H1 (cell line): ENCODE results near the gene CLCN5. TPM values are rescaled to one million over a fixed set of nuclear protein-coding genes. Genes with fewer than 3 reads are reported as not detected.

ENCODE experiments used
- CTCF ChIA-PET: fragments of 300-600 bp; sonication (Branson Sonifier 250); formaldehyde crosslinking; loops from one replicate; lab custom pipeline; 2021; ENCODE audit not compliant: partially characterized antibody; lab: Charles Lee
- POLR2A ChIA-PET: fragments of 300-600 bp; sonication (Branson Sonifier 250); formaldehyde crosslinking; loops from one replicate; lab custom pipeline; 2021; ENCODE audit warnings: inconsistent platforms; ENCODE audit not compliant: partially characterized antibody; lab: Charles Lee
- DNase-seq, 2 experiments: peaks; one replicate each; pipeline versions ENCODE4 v3.0.0 to v3.0.0-alpha.2; 2010 to 2022; ENCODE audit warnings: low spot score in 2 of 2, low read depth in 1 of 2, mixed read lengths in 1 of 2
- FAIRE-seq: peaks from 2 replicates; lab custom pipeline; 2011; peaks lifted over from hg19 to GRCh38; lab: Jason Lieb, UNC
- H2AFZ ChIP-seq: 2 replicates; pipeline ENCODE4 v1.8.1; 2012; ENCODE audit warnings: low read length, inconsistent platforms
- H2AK5ac ChIP-seq: 2 replicates; pipeline ENCODE4 v1.6.1; 2013; ENCODE audit warnings: low read depth, low read length
- H2BK120ac ChIP-seq: replicated peaks from 2 replicates; pipeline ENCODE3; 2013; ENCODE audit warnings: low read depth, low read length, inconsistent platforms
- H2BK12ac ChIP-seq: 2 replicates; pipeline ENCODE4 v1.6.1; 2013; ENCODE audit warnings: low read depth, low read length
- H2BK15ac ChIP-seq: 2 replicates; pipeline ENCODE4 v1.6.1; 2013; ENCODE audit warnings: low read length
- H2BK20ac ChIP-seq: 2 replicates; pipeline ENCODE4 v1.6.1; 2013; ENCODE audit warnings: low read length
- H2BK5ac ChIP-seq: 2 replicates; pipeline ENCODE4 v1.6.1; 2013; ENCODE audit warnings: low read depth, low read length
- H3K14ac ChIP-seq: 2 replicates; pipeline ENCODE4 v1.6.1; 2013; ENCODE audit warnings: inconsistent platforms; ENCODE audit not compliant: insufficient read length
- H3K18ac ChIP-seq: 2 replicates; pipeline ENCODE4 v1.6.1; 2013; ENCODE audit warnings: low read length; ENCODE audit errors: extremely low read depth
- H3K23ac ChIP-seq: 2 replicates; pipeline ENCODE4 v1.6.1; 2013; ENCODE audit warnings: inconsistent platforms; ENCODE audit not compliant: insufficient read length
- H3K23me2 ChIP-seq: 2 replicates; pipeline ENCODE4 v1.6.1; 2013; ENCODE audit warnings: low read depth, low read length
- H3K27ac ChIP-seq: 2 replicates; pipeline ENCODE4 v1.6.1; 2011; ENCODE audit warnings: low read depth, low read length, inconsistent platforms
- H3K27me3 ChIP-seq, 4 experiments: replicated peaks in 1 of 4; 1 replicate in 1 of 4; 2 replicates in 3 of 4; pipeline versions ENCODE4 v1.6.1 to v1.8.1; 2011 to 2013; ENCODE audit warnings: low read length in 3 of 4, mild to moderate bottlenecking in 3 of 4, inconsistent platforms in 2 of 4, mixed read lengths in 2 of 4, moderate library complexity in 1 of 4; ENCODE audit not compliant: control insufficient read depth in 3 of 4, insufficient read depth in 3 of 4; ENCODE audit errors: extremely low read depth in 1 of 4
- H3K36me3 ChIP-seq, 4 experiments: 2 replicates each; pipeline versions ENCODE4 v1.6.1 to v1.8.1; 2011 to 2013; ENCODE audit warnings: mild to moderate bottlenecking in 4 of 4, low read length in 3 of 4, moderate library complexity in 2 of 4, control low read depth in 1 of 4, inconsistent platforms in 1 of 4; ENCODE audit not compliant: insufficient read depth in 4 of 4, control insufficient read depth in 2 of 4
- H3K4ac ChIP-seq: replicated peaks from 2 replicates; pipeline ENCODE3; 2013; ENCODE audit warnings: low read length, low read depth, mixed read lengths, inconsistent platforms; ENCODE audit not compliant: insufficient read length
- H3K4me1 ChIP-seq, 4 experiments: replicated peaks in 1 of 4; 1 replicate in 1 of 4; 2 replicates in 3 of 4; pipeline versions ENCODE4 v1.6.1 to v1.8.1; 2011 to 2013; ENCODE audit warnings: low read length in 3 of 4, inconsistent platforms in 2 of 4, mixed read lengths in 1 of 4; ENCODE audit not compliant: insufficient read depth in 4 of 4, control insufficient read depth in 3 of 4
- H3K4me2 ChIP-seq, 2 experiments: 2 replicates each; pipeline versions ENCODE4 v1.6.1 to v1.8.1; 2011 to 2013; ENCODE audit warnings: low read depth in 2 of 2, low read length in 2 of 2, control low read depth in 1 of 2, inconsistent platforms in 1 of 2, mild to moderate bottlenecking in 1 of 2; ENCODE audit not compliant: insufficient read depth in 1 of 2
- H3K4me3 ChIP-seq, 4 experiments: fragments of 200-600, 300-600 bp in 1 of 4; sonication (generic), shearing (Covaris generic), sonication (Bioruptor Twin) in 1 of 4; 2 replicates each; pipeline versions ENCODE4 v1.5.1 to v1.8.1; 2011 to 2016; ENCODE audit warnings: low read length in 4 of 4, low read depth in 3 of 4, control low read depth in 2 of 4, inconsistent platforms in 2 of 4, mild to moderate bottlenecking in 2 of 4, mixed read lengths in 1 of 4, moderate library complexity in 1 of 4; ENCODE audit not compliant: insufficient read depth in 2 of 4; ENCODE audit errors: extremely low read depth in 1 of 4
- H3K56ac ChIP-seq: replicated peaks from 2 replicates; pipeline ENCODE3; 2013; ENCODE audit warnings: low read depth, mild to moderate bottlenecking, mixed read lengths, low read length, inconsistent platforms; ENCODE audit not compliant: insufficient read length
- H3K79me1 ChIP-seq: 2 replicates; pipeline ENCODE4 v1.6.1; 2013; ENCODE audit warnings: low read depth, low read length, control low read depth
- H3K79me2 ChIP-seq, 2 experiments: 2 replicates each; pipeline versions ENCODE4 v1.6.1 to v1.8.1; 2012 to 2013; ENCODE audit warnings: low read length in 2 of 2, mild to moderate bottlenecking in 2 of 2, inconsistent platforms in 1 of 2; ENCODE audit not compliant: insufficient read depth in 2 of 2, control insufficient read depth in 1 of 2
- H3K9ac ChIP-seq, 4 experiments: replicated peaks in 1 of 4; 1 replicate in 1 of 4; 2 replicates in 3 of 4; pipeline versions ENCODE4 v1.6.1 to v1.8.1; 2011 to 2013; ENCODE audit warnings: low read depth in 3 of 4, low read length in 3 of 4, control low read depth in 2 of 4, mild to moderate bottlenecking in 2 of 4, moderate library complexity in 2 of 4, inconsistent platforms in 1 of 4; ENCODE audit errors: extremely low read depth in 1 of 4
- H3K9me3 ChIP-seq, 2 experiments: 2 replicates each; pipeline versions ENCODE4 v1.6.1 to v1.8.1; 2012 to 2013; ENCODE audit warnings: mild to moderate bottlenecking in 2 of 2, moderate library complexity in 2 of 2, control low read depth in 1 of 2, inconsistent platforms in 1 of 2, low read depth in 1 of 2, low read length in 1 of 2, mixed read lengths in 1 of 2; ENCODE audit not compliant: insufficient read depth in 2 of 2
- H4K20me1 ChIP-seq, 2 experiments: replicated peaks in 1 of 2; 2 replicates each; pipeline versions ENCODE3 to v1.8.1; 2011 to 2013; ENCODE audit warnings: inconsistent platforms in 2 of 2, low read length in 2 of 2, mild to moderate bottlenecking in 1 of 2; ENCODE audit not compliant: insufficient read depth in 2 of 2, control insufficient read depth in 1 of 2
- H4K5ac ChIP-seq: 2 replicates; pipeline ENCODE4 v1.6.1; 2013; ENCODE audit warnings: low read length, low read depth, mixed read lengths, inconsistent platforms; ENCODE audit not compliant: insufficient read length
- H4K8ac ChIP-seq: 2 replicates; pipeline ENCODE4 v1.8.0; 2013; ENCODE audit warnings: mild to moderate bottlenecking, moderate library complexity, low read length, inconsistent platforms; ENCODE audit not compliant: insufficient read depth; ENCODE audit errors: extremely low read depth
- H4K91ac ChIP-seq: replicated peaks from 2 replicates; pipeline ENCODE3; 2013; ENCODE audit warnings: low read length, mixed read lengths, inconsistent platforms; ENCODE audit not compliant: insufficient read length
- EGR1 ChIP-seq: IDR thresholded peaks from 2 replicates; pipeline ENCODE4 v1.6.1; 2011; ENCODE audit warnings: low read depth, low read length, borderline replicate concordance
- HDAC2 ChIP-seq, 2 experiments: fragments of 300-600 bp in 1 of 2; sonication (generic) in 1 of 2; IDR thresholded peaks; 2 replicates each; pipeline ENCODE4 v1.6.1; 2011 to 2012; ENCODE audit warnings: low read depth in 2 of 2, low read length in 2 of 2, mild to moderate bottlenecking in 2 of 2, moderate library complexity in 2 of 2, borderline replicate concordance in 1 of 2, inconsistent platforms in 1 of 2
- KDM5A ChIP-seq: fragments of 200-600 bp; IDR thresholded peaks from 2 replicates; pipeline ENCODE4 v1.7.1; 2012; ENCODE audit warnings: mild to moderate bottlenecking, low read length, inconsistent platforms, mixed read lengths
- POLR2AphosphoS5 ChIP-seq: IDR thresholded peaks from 2 replicates; pipeline ENCODE4 v1.6.1; 2011; ENCODE audit warnings: low read depth, low read length
- SP1 ChIP-seq: IDR thresholded peaks from 2 replicates; pipeline ENCODE4 v1.6.1; 2011; ENCODE audit warnings: low read depth, low read length
- TEAD4 ChIP-seq: IDR thresholded peaks from 2 replicates; pipeline ENCODE4 v1.6.1; 2012; ENCODE audit warnings: low read depth, low read length, inconsistent platforms, mixed read lengths
- polyA plus RNA-seq, 7 experiments: library from polyadenylated mRNA; depleted of rRNA in 3 of 7; stranded (reverse) in 5 of 7; unstranded in 2 of 7; fragments of >200 nt in 5 of 7; fragments of 200-250 nt in 2 of 7; gene quantifications; 1 replicate in 5 of 7; 2 replicates in 1 of 7; 4 replicates in 1 of 7; pipeline versions ENCODE4 v1.2.1 to v1.2.3, GENCODE V29; 2011 to 2013; ENCODE audit warnings: missing spikeins in 2 of 7, mixed read lengths in 2 of 7
- total RNA-seq: library from RNA; stranded (reverse); fragmentation: NEBNext Ultra II Directional; extraction: Animal tissue kit (Norgen Biotek cat#: 25700); gene quantifications from 2 replicates; pipeline ENCODE4 v1.2.1, GENCODE V29; 2021

The CLCN5 gene
- total and polyA plus RNA-seq, 2 of the 8 experiments (the other 6 are each of a cell fraction or from before 2014, with no cell fraction given): 4.2 to 9.7 TPM

DNA sequence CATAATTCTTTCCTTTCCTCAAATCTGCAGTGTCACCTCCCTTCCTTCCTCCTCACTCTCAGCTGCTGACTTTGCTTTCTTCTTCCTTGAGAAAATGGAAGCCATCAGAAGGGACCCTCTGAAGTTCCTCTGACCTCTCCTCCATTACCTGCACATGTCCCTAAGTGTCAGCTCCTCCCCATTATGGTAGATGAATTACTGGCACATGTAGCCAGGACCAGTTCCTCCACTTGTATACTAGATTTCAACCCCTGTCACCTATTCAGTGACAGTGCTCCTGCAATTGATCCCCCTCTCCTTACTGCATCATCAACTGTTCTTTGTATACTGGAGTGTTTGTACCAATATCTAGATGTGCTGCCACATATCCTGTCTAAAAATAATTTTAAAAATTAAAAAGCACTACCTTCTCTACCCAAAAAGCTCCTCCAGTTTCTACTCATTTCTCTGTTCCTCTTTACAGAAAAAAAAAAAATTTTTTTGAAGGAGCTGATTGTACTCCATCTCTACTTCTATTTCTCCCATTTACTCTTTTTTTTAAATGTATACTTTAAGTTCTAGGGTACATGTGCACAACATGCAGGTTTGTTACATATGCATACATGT lies 78.6 kb downstream of the CLCN5 start:
- POLR2A ChIA-PET: interaction anchor here (0.7 kb wide), 1 partner anchor 12 kb away, joined by 3 read pairs; no protein-coding TSS in a partner anchor
- no peak for FAIRE-seq
- no peak overlapping the region for H3K18ac ChIP-seq

More for the DNA sequence above, 78.6 kb downstream of the CLCN5 start:
- Histone ChIP-seq H3K79me1 (no peaks in the 10 kb centered on the region), H3K14ac (no peak overlapping the region), H3K4me3 (no peak overlapping the region), H3K56ac (no peak overlapping the region), H4K5ac (no peak overlapping the region), H3K79me2 (no peaks in the 10 kb centered on the region), H3K4ac (no peak overlapping the region), H3K9me3 (no peaks in the 10 kb centered on the region), H3K36me3 (no peaks in the 10 kb centered on the region), H3K23ac (no peak overlapping the region), H4K8ac (no peak overlapping the region), H2AFZ (no peak overlapping the region), H3K4me1 (no peaks in the 10 kb centered on the region), H3K27ac (no peak overlapping the region), H3K27me3 (no peaks in the 10 kb centered on the region), H2BK5ac (no peak overlapping the region), H2BK15ac (no peak overlapping the region), H4K91ac (no peak overlapping the region), H2AK5ac (no peak overlapping the region), H4K20me1 (no peaks in the 10 kb centered on the region), H3K23me2 (no peaks in the 10 kb centered on the region), H2BK120ac (no peak overlapping the region), H2BK20ac (no peak overlapping the region), H3K9ac (no peak overlapping the region), H3K4me2 (no peak overlapping the region), H2BK12ac (no peak overlapping the region)
- CTCF ChIA-PET: interaction anchor here (1.0 kb wide), 1 partner anchor 26 kb away, joined by 3 read pairs; no protein-coding TSS in a partner anchor
- TF ChIP-seq SP1 (no peak), EGR1 (no peak), HDAC2 (IDR thresholded peaks at IDR 0.05; ENCODE audit: borderline replicate concordance in 1 of 2, low read depth in 2 of 2, low read length in 2 of 2) (no peak), POLR2AphosphoS5 (no peak), TEAD4 (no peak), KDM5A (no peak)
- no peak for DNase-seq
